SK-N-MC (cell line): ENCODE results near the gene SLC35F5.
"Not testable (repeated sequence)": the region's sequence is repeated elsewhere in the genome, so short reads cannot be mapped to it uniquely, and the experiment has no call there.

Source experiments
- EZH2 ChIP-seq: fragments of 200-600 bp; sonication (generic); IDR thresholded peaks from one replicate; pipeline ENCODE4 v1.6.1; 2017; ENCODE audit warnings: antibody characterized with exemption
- POLR2AphosphoS5 ChIP-seq: IDR thresholded peaks from 2 replicates; pipeline ENCODE4 v1.6.1; 2012; ENCODE audit warnings: mild to moderate bottlenecking, low read depth, low read length, borderline replicate concordance

GRCh38 chr2:113690871-113691270, 65.6 kb downstream of the SLC35F5 start:
- not testable (repeated sequence) for TF ChIP-seq POLR2AphosphoS5, EZH2
